ENCODE data around the gene ALDH1A2. TPM values are rescaled to one million over a fixed set of nuclear protein-coding genes. Genes with fewer than 3 reads are reported as not detected.
"Not testable (repeated sequence)": the region's sequence is repeated elsewhere in the genome, so short reads cannot be mapped to it uniquely, and the experiment has no call there.

Gene ALDH1A2
- total RNA-seq, 1 experiment from 2014 or later, result 0.99 TPM

- Histone ChIP-seq H3K36me3 (no peaks in the 10 kb centered on the region), H3K27me3 (peaks cover 10% of the 10 kb centered on the region; the same call in 1 of the 2 replicates), H3K4me3 (no peak overlapping the region), H3K9me3 (no peaks in the 10 kb centered on the region)
- DNase-seq, result no peak
Observed at GRCh38 chr15:58053315-58054153, 12.0 kb downstream of the ALDH1A2 start.

GRCh38 chr15:58052334-58052733, 13.2 kb downstream of the ALDH1A2 start:
- Histone ChIP-seq H3K9me3 (no peaks in the 10 kb centered on the region), H3K27me3 (peaks cover 12% of the 10 kb centered on the region; the same call in 1 of the 2 replicates), H3K4me3 (no peak overlapping the region), H3K36me3 (no peaks in the 10 kb centered on the region)
- DNase-seq, result no peak

- DNase-seq, result no peak
- no peaks in the 10 kb centered on the region for H3K9me3 ChIP-seq
- H3K4me3 ChIP-seq, result no peak overlapping the region
Observed at GRCh38 chr15:58049520-58050227, 15.8 kb downstream of the ALDH1A2 start.

GRCh38 chr15:58048261-58048660, 17.2 kb downstream of the ALDH1A2 start:
- DNase-seq, result no peak
- H3K36me3 ChIP-seq, result no peaks in the 10 kb centered on the region
- H3K9me3 ChIP-seq, result no peaks in the 10 kb centered on the region
- H3K4me3 ChIP-seq, result no peak overlapping the region
- peaks cover 8% of the 10 kb centered on the region for H3K27me3 ChIP-seq

More at GRCh38 chr15:58049520-58050227, 15.8 kb downstream of the ALDH1A2 start:
- Histone ChIP-seq H3K27me3 (peaks cover 9% of the 10 kb centered on the region), H3K36me3 (no peaks in the 10 kb centered on the region)

- Histone ChIP-seq H3K4me3 (no peak overlapping the region), H3K36me3 (no peaks in the 10 kb centered on the region), H3K27me3 (peaks cover 8% of the 10 kb centered on the region), H3K9me3 (no peaks in the 10 kb centered on the region)
- no peak for DNase-seq
Observed at GRCh38 chr15:58047149-58047548, 18.4 kb downstream of the ALDH1A2 start.

- Histone ChIP-seq H3K27me3 (peaks cover 8% of the 10 kb centered on the region), H3K9me3 (no peaks in the 10 kb centered on the region), H3K36me3 (no peaks in the 10 kb centered on the region), H3K4me3 (no peak overlapping the region)
- no peak for DNase-seq
Observed at GRCh38 chr15:58046467-58046866, 19.0 kb downstream of the ALDH1A2 start.

GRCh38 chr15:58045376-58045775, 20.1 kb downstream of the ALDH1A2 start:
- not testable (repeated sequence) for H3K4me3 ChIP-seq, H3K27me3 ChIP-seq, H3K36me3 ChIP-seq, H3K9me3 ChIP-seq, DNase-seq

GRCh38 chr15:58044551-58044950, 21.0 kb downstream of the ALDH1A2 start:
- no peaks in the 10 kb centered on the region for H3K36me3 ChIP-seq
- no peak for DNase-seq

GRCh38 chr15:58043192-58043903, 22.2 kb downstream of the ALDH1A2 start:
- Histone ChIP-seq H3K36me3 (no peaks in the 10 kb centered on the region), H3K27me3 (peaks cover 8% of the 10 kb centered on the region), H3K9me3 (no peaks in the 10 kb centered on the region), H3K4me3 (no peak overlapping the region)
- DNase-seq, result no peak

More at GRCh38 chr15:58044551-58044950, 21.0 kb downstream of the ALDH1A2 start:
- no peaks in the 10 kb centered on the region for H3K9me3 ChIP-seq
- H3K27me3 ChIP-seq, result peaks cover 8% of the 10 kb centered on the region
- H3K4me3 ChIP-seq, result no peak overlapping the region

- H3K36me3 ChIP-seq, result no peaks in the 10 kb centered on the region
- no peak overlapping the region for H3K4me3 ChIP-seq
- H3K27me3 ChIP-seq, result peaks cover 6% of the 10 kb centered on the region
- H3K9me3 ChIP-seq, result no peaks in the 10 kb centered on the region
- DNase-seq, result no peak
Observed at GRCh38 chr15:58042006-58042405, 23.5 kb downstream of the ALDH1A2 start.

GRCh38 chr15:58040150-58040549, 25.4 kb downstream of the ALDH1A2 start:
- no peaks in the 10 kb centered on the region for H3K9me3 ChIP-seq
- DNase-seq, result no peak
- H3K27me3 ChIP-seq, result peaks cover 2% of the 10 kb centered on the region; the same call in 1 of the 2 replicates
- H3K4me3 ChIP-seq, result no peak overlapping the region
- H3K36me3 ChIP-seq, result no peaks in the 10 kb centered on the region

GRCh38 chr15:58039079-58040035, 26.2 kb downstream of the ALDH1A2 start:
- Histone ChIP-seq H3K9me3 (no peaks in the 10 kb centered on the region), H3K27me3 (peaks cover 6% of the 10 kb centered on the region), H3K36me3 (no peaks in the 10 kb centered on the region), H3K4me3 (no peak overlapping the region)
- no peak for DNase-seq

GRCh38 chr15:58038426-58039078, 27.0 kb downstream of the ALDH1A2 start:
- peak; percentile 60 for DNase-seq
- Histone ChIP-seq H3K36me3 (no peaks in the 10 kb centered on the region), H3K27me3 (peaks cover 7% of the 10 kb centered on the region), H3K9me3 (no peaks in the 10 kb centered on the region), H3K4me3 (no peak overlapping the region)

- Histone ChIP-seq H3K9me3 (no peaks in the 10 kb centered on the region), H3K36me3 (no peaks in the 10 kb centered on the region), H3K4me3 (no peak overlapping the region), H3K27me3 (peaks cover 7% of the 10 kb centered on the region)
- no peak for DNase-seq
Observed at GRCh38 chr15:58037723-58038301, 27.7 kb downstream of the ALDH1A2 start.

- Histone ChIP-seq H3K36me3 (no peaks in the 10 kb centered on the region), H3K4me3 (no peak overlapping the region), H3K27me3 (peaks cover 7% of the 10 kb centered on the region), H3K9me3 (no peaks in the 10 kb centered on the region)
- no peak for DNase-seq
Observed at GRCh38 chr15:58036579-58036978, 28.9 kb downstream of the ALDH1A2 start.
